Tibial nerve (tissue), 3 donors: ENCODE measurements around the gene INPP4A.

Experiments
- POLR2A ChIP-seq, 2 donors: fragments of 450-650 bp; IDR thresholded peaks; one replicate each; pipeline ENCODE4 v1.6.1; 2017; ENCODE audit warnings: antibody characterized with exemption in 2 of 2, mild to moderate bottlenecking in 2 of 2, moderate library complexity in 2 of 2
- TF ChIP-seq, protein P1 (sequence below), 5 experiments: fragments of 200-600 bp in 3 of 5; fragments of 450-650 bp in 2 of 5; sonication (generic) in 3 of 5; IDR thresholded peaks; one replicate each; pipeline ENCODE4 v1.5.1; 2016 to 2019; ENCODE audit warnings: antibody characterized with exemption in 5 of 5, mild to moderate bottlenecking in 3 of 5, moderate library complexity in 2 of 5

DNA sequence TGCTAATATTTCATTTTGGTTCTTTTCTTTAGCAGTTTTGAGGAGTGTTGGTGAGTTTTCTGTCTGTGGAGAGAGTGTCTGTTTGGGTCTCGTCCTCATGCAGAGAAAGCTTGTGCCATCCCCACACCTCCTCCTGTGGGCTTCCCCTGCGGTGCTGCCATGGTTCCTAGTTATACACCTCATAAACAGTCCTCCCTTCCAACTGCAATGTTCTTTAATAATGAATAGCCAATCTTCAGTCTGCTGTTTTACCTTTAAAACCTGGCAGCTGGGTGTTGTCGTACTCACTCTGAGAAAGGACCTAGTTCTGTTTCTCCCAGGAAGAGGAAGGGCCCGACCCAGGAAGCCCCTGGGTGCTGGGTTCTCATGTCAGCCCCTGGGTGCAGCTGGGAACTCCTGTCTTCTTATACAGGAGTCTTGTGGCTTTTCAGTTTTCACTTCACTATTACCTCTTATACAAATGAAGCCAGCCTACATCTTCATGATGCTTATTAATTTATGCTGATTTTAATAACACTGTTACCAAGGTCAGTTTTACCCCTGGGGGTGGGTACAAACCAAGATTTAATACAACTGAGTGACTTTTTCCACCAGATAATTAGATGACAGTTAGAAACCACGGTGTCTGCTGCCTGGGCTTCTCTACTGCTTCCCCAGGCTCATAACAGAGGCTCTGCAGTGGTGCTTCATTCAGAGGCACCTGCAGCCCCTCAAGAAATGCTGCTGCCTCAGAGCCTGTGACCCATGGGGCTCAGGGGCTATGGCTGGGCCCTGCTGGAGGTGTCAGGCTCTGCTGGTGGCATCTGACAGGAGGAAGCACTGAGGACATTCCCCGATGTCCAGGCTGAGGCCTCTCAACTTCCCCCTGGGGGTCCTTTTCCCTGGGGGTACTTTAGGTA is 104.5 kb downstream of the INPP4A start:
- TF ChIP-seq, protein P1, sequence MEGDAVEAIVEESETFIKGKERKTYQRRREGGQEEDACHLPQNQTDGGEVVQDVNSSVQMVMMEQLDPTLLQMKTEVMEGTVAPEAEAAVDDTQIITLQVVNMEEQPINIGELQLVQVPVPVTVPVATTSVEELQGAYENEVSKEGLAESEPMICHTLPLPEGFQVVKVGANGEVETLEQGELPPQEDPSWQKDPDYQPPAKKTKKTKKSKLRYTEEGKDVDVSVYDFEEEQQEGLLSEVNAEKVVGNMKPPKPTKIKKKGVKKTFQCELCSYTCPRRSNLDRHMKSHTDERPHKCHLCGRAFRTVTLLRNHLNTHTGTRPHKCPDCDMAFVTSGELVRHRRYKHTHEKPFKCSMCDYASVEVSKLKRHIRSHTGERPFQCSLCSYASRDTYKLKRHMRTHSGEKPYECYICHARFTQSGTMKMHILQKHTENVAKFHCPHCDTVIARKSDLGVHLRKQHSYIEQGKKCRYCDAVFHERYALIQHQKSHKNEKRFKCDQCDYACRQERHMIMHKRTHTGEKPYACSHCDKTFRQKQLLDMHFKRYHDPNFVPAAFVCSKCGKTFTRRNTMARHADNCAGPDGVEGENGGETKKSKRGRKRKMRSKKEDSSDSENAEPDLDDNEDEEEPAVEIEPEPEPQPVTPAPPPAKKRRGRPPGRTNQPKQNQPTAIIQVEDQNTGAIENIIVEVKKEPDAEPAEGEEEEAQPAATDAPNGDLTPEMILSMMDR (IDR thresholded peaks at IDR 0.05) = no peak
- TF ChIP-seq POLR2A (IDR thresholded peaks at IDR 0.05) = no peak
